PC-9 (cell line): Measurements from ENCODE around the gene TMEM214. TPM values are rescaled to one million over a fixed set of nuclear protein-coding genes. Genes with fewer than 3 reads are reported as not detected.

Source experiments
- BruUV-seq: library from RNA; stranded (reverse); fragments of 400-500 nt; replicated peaks from 2 replicates; lab custom pipeline; 2021; lab: Mats Ljungman, UMichigan
- CTCF ChIA-PET: fragments of 300-600 bp; sonication (Branson Sonifier 250); formaldehyde crosslinking; loops from one replicate; lab custom pipeline; 2022; ENCODE audit warnings: antibody characterized with exemption; lab: Charles Lee
- POLR2A ChIA-PET: fragments of 300-600 bp; sonication (Branson Sonifier 250); formaldehyde crosslinking; loops from one replicate; lab custom pipeline; 2022; ENCODE audit warnings: antibody characterized with exemption; ENCODE audit not compliant: unreplicated experiment; lab: Charles Lee
- DNase-seq, 2 experiments: peaks; one replicate each; pipeline versions ENCODE4 v3.0.0 to v3.0.0-alpha.2; 2015 to 2022; ENCODE audit warnings: mixed read lengths in 1 of 2
- H2AFZ ChIP-seq: fragments of 200-600 bp; sonication (generic); 2 replicates; pipeline ENCODE4 v1.8.1; 2017; ENCODE audit warnings: antibody characterized with exemption
- H3F3A ChIP-seq: fragments of 200-600 bp; sonication (generic); 2 replicates; pipeline ENCODE4 v1.8.1; 2017; ENCODE audit warnings: antibody characterized with exemption, mild to moderate bottlenecking, low read depth; ENCODE audit not compliant: insufficient read depth
- H3K27ac ChIP-seq: fragments of 200-600 bp; sonication (generic); 2 replicates; pipeline ENCODE4 v1.6.1; 2016; ENCODE audit warnings: mixed run types
- H3K27me3 ChIP-seq: fragments of 200-600 bp; sonication (generic); 2 replicates; pipeline ENCODE4 v1.6.1; 2016; ENCODE audit warnings: low read depth, mixed run types; ENCODE audit not compliant: insufficient read depth
- H3K36me3 ChIP-seq: fragments of 200-600 bp; sonication (generic); 2 replicates; pipeline ENCODE4 v1.6.1; 2016; ENCODE audit warnings: low read depth, mixed run types
- H3K4me1 ChIP-seq: fragments of 200-600 bp; sonication (generic); replicated peaks from 2 replicates; pipeline ENCODE4 v1.6.1; 2016; ENCODE audit warnings: mixed run types; ENCODE audit not compliant: insufficient read depth
- H3K4me2 ChIP-seq: fragments of 200-600 bp; sonication (generic); 2 replicates; pipeline ENCODE4 v1.6.1; 2017; ENCODE audit warnings: mixed run types
- H3K4me3 ChIP-seq: fragments of 200-600 bp; sonication (generic); 2 replicates; pipeline ENCODE4 v1.6.1; 2016; ENCODE audit warnings: mixed run types
- H3K79me2 ChIP-seq: fragments of 200-600 bp; sonication (generic); 2 replicates; pipeline ENCODE4 v1.6.1; 2017; ENCODE audit warnings: low read depth, mixed run types
- H3K9me2 ChIP-seq: fragments of 200-600 bp; sonication (generic); 2 replicates; pipeline ENCODE4 v1.8.1; 2017; ENCODE audit warnings: mild to moderate bottlenecking; ENCODE audit not compliant: insufficient read depth
- H3K9me3 ChIP-seq: fragments of 200-600 bp; sonication (generic); 2 replicates; pipeline ENCODE4 v1.8.1; 2016; ENCODE audit warnings: low read depth; ENCODE audit not compliant: insufficient read depth
- H4K20me1 ChIP-seq: fragments of 200-600 bp; sonication (generic); 2 replicates; pipeline ENCODE4 v1.8.1; 2017; ENCODE audit not compliant: insufficient read depth
- EZH2 ChIP-seq: fragments of 200-600 bp; sonication (generic); IDR thresholded peaks from 2 replicates; pipeline ENCODE4 v1.8.0; 2017; ENCODE audit warnings: antibody characterized with exemption, low read depth
- intact Hi-C: fragments of 100-400 bp; cut with micrococcal nuclease; formaldehyde crosslinking; loops from one replicate; pipeline ENCODE4 v1.10.0; 2022; ENCODE audit not compliant: unreplicated experiment
- total RNA-seq: library from RNA; stranded (reverse); gene quantifications from 2 replicates; pipeline ENCODE4 v1.2.3, GENCODE V29; 2021
- TF ChIP-seq, protein P1 (sequence below): fragments of 200-600 bp; sonication (generic); conservative IDR thresholded peaks from 2 replicates; pipeline ENCODE4 v1.6.1; 2017; ENCODE audit warnings: mixed run types, antibody characterized with exemption, mild to moderate bottlenecking, moderate library complexity

TMEM214 gene
- total RNA-seq, 1 experiment from 2014 or later: 65.6 TPM

GRCh38 chr2:27042985-27043634 lies 10.3 kb downstream of the TMEM214 start:
- Histone ChIP-seq H3K9me3 (no peaks in the 10 kb centered on the region), H3F3A (peaks cover 4% of the 10 kb centered on the region), H4K20me1 (no peaks in the 10 kb centered on the region; the same call in 1 of the 2 replicates), H3K27me3 (no peaks in the 10 kb centered on the region), H3K4me2 (no peak overlapping the region), H3K9me2 (no peaks in the 10 kb centered on the region), H3K4me3 (no peak overlapping the region), H3K4me1 (no peaks in the 10 kb centered on the region), H2AFZ (no peak overlapping the region), H3K36me3 (no peaks in the 10 kb centered on the region), H3K27ac (no peak overlapping the region), H3K79me2 (no peaks in the 10 kb centered on the region)
- TF ChIP-seq EZH2: no peak
- TF ChIP-seq, protein P1, sequence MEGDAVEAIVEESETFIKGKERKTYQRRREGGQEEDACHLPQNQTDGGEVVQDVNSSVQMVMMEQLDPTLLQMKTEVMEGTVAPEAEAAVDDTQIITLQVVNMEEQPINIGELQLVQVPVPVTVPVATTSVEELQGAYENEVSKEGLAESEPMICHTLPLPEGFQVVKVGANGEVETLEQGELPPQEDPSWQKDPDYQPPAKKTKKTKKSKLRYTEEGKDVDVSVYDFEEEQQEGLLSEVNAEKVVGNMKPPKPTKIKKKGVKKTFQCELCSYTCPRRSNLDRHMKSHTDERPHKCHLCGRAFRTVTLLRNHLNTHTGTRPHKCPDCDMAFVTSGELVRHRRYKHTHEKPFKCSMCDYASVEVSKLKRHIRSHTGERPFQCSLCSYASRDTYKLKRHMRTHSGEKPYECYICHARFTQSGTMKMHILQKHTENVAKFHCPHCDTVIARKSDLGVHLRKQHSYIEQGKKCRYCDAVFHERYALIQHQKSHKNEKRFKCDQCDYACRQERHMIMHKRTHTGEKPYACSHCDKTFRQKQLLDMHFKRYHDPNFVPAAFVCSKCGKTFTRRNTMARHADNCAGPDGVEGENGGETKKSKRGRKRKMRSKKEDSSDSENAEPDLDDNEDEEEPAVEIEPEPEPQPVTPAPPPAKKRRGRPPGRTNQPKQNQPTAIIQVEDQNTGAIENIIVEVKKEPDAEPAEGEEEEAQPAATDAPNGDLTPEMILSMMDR: no peak
- POLR2A ChIA-PET: interaction anchor here (0.6 kb wide), 1 partner anchor 311 kb away, joined by 4 read pairs; no protein-coding TSS in a partner anchor
- DNase-seq: no peak
- no TSS peak for BruUV-seq
- CTCF ChIA-PET: no interaction called here
- intact Hi-C loops: no loop called here

DNA sequence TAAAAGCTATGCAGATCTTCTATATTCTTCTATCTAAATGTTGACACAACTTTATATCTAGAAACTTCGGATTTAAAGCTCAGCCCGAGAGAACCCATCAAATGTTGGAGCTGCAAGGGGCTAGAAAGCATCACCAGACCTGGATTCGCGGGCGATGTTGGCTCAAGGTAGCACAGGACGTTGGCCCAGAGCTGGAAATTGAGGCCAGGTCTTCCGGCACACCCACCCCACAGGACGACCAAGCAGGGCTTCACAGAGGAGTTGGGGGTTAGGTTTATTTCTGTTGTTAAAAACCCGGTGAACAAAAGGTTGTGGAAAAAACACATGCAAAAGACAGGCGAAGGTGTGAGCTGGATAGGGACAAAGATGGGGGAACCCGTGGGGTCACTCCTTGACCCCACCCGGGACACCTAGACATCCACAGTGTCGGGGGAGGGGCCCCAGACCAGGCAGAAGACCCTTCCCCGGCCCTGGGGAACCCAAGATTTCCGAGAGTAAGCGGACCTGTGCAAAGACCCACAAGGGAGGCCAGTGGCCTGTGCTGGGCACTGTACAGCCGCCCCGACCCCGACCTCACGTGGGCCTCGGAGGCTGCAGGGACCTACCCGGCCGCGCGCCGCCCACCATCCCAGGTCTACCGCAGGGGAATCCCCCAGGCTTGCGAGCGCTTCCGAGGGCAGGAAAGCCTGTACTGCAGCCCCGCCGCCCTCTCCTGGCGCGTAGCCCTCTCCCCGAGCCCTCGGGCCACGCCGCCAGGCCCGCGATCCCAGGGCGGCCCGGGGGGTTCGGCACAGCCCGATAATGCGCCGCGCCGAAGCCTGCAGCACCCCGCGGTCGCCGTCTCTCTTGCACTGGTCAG lies 16.9 kb downstream of the TMEM214 start:
- ChIA-PET CTCF (interaction anchor here (1.0 kb wide), 1 partner anchor 37 kb away, joined by 3 read pairs; the partner anchor contains the start of gene KHK), POLR2A (interaction anchor here (0.7 to 0.8 kb wide), 2 partner anchors 39 to 487 kb away, joined by 4 to 7 read pairs; no protein-coding TSS in a partner anchor)
- Histone ChIP-seq H2AFZ (peak overlapping the region; percentile 86), H3K79me2 (no peaks in the 10 kb centered on the region), H3F3A (peaks cover 22% of the 10 kb centered on the region), H3K9me2 (no peaks in the 10 kb centered on the region), H3K4me1 (peaks cover 14% of the 10 kb centered on the region), H3K9me3 (no peaks in the 10 kb centered on the region), H3K36me3 (0 out of 2 replicates have a peak, but pooled peaks cover under 1% of the 10 kb centered on the region), H3K27ac (peak overlapping the region; percentile 70), H3K27me3 (no peaks in the 10 kb centered on the region), H3K4me3 (peak overlapping the region; percentile 98), H3K4me2 (peak overlapping the region; percentile 80), H4K20me1 (no peaks in the 10 kb centered on the region)
- intact Hi-C loops: loop anchor here (1.0 kb wide), 2 partner anchors 16 to 88 kb away; no protein-coding TSS in a partner anchor
- no TSS peak for BruUV-seq
- no peak for DNase-seq
- TF ChIP-seq, protein P1: no peak
- no peak for TF ChIP-seq EZH2
